ENCODE results near the gene BRWD1.
A peak's percentile ranks its signal among the peaks of the same experiment; 100 is the strongest.

The BRWD1 gene

GRCh38 chr21:39313571-39314142 is at the start of gene BRWD1:
Gene BRWD1, minus strand, starts transcription at chr21:39313632. Its CDS starts 141 bp downstream, at chr21:39313491.
- no peak for DNase-seq (ENCODE audit: extremely low read depth, low read depth)
- TF ChIP-seq, protein P1, sequence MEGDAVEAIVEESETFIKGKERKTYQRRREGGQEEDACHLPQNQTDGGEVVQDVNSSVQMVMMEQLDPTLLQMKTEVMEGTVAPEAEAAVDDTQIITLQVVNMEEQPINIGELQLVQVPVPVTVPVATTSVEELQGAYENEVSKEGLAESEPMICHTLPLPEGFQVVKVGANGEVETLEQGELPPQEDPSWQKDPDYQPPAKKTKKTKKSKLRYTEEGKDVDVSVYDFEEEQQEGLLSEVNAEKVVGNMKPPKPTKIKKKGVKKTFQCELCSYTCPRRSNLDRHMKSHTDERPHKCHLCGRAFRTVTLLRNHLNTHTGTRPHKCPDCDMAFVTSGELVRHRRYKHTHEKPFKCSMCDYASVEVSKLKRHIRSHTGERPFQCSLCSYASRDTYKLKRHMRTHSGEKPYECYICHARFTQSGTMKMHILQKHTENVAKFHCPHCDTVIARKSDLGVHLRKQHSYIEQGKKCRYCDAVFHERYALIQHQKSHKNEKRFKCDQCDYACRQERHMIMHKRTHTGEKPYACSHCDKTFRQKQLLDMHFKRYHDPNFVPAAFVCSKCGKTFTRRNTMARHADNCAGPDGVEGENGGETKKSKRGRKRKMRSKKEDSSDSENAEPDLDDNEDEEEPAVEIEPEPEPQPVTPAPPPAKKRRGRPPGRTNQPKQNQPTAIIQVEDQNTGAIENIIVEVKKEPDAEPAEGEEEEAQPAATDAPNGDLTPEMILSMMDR (IDR thresholded peaks at IDR 0.05; ENCODE audit: low read depth, low read length, missing control alignments): peak; percentile 9
- peak within 1 kb of the TSS; percentile 63 for H3K4me3 ChIP-seq (replicated peaks; ENCODE audit: low read depth, low read length)

DNA sequence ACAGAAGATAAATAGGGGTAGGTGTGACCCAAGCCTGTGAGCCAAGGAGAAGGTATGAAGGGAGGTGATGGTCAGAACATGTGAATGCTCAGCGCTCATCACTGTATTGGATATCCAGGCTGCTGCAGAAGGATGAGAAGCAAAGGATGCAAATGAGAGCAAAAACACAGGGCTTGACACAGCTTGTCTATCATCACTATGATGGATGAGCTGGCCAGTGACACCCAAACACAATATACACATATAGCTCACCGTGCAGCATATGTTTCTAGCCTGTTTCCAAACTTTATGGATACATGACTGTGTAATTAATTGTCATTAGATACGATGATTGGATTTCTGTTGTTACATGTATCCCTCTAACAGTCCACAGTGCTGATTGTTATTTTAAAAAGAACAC is 49.3 kb upstream of the BRWD1 start:
- DNase-seq (ENCODE audit: extremely low read depth, low read depth): no peak
- H3K4me3 ChIP-seq (replicated peaks; ENCODE audit: low read depth, low read length): no peak overlapping the region
- TF ChIP-seq, protein P1 (IDR thresholded peaks at IDR 0.05; ENCODE audit: low read depth, low read length, missing control alignments): no peak

GRCh38 chr21:39359382-39359781 is 46.0 kb upstream of the BRWD1 start:
- no peak for DNase-seq (ENCODE audit: extremely low read depth, low read depth)
- H3K4me3 ChIP-seq (replicated peaks; ENCODE audit: low read depth, low read length): no peak overlapping the region
- TF ChIP-seq, protein P1 (IDR thresholded peaks at IDR 0.05; ENCODE audit: low read depth, low read length, missing control alignments): no peak

- no peak overlapping the region for H3K4me3 ChIP-seq (replicated peaks; ENCODE audit: low read depth, low read length)
- DNase-seq (ENCODE audit: extremely low read depth, low read depth): no peak
- TF ChIP-seq, protein P1 (IDR thresholded peaks at IDR 0.05; ENCODE audit: low read depth, low read length, missing control alignments): no peak
Observed at GRCh38 chr21:39353295-39353694, 39.9 kb upstream of the BRWD1 start.

DNA sequence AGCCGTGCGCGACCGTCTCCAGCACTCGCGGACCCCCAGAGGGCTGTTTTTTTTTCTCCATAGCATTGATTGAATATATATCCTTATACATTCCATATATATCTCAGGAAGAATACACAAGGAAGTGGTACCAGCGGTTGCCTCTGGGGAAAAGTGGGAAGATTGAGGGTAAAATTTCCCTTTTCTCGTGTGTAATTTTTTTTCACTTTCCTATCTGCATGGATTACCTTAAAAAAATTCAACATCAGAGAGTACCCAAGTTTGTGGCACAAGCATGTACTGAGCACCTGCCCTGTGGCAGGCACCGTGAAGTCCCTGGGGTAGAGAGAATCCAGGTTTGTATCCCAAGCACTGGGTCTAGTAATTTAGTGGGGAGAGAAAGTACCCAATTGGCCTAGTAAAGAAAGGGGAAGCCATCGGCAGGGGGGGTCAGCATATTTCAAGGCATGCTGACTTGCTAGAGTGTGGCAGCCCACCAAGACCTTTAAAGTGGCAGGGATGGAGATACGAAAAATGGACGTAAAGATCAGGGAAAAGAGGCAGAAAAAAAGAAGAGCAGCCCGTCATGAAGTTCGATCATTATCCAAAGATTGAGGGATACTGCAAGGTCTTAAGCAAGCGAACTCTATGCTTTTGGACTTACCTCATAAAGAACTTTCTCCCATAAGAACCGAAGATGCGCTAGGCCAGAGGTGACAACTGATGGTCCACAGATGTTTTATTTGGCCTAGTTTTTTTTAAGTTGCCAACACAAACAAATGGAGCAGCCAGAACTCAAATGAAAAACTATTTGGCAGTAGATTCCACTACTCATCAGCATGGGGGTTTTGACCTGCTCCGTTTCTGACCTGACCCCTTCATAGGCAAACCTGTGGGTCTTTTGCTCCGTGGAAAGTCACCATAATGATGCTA is 36.9 kb upstream of the BRWD1 start:
- DNase-seq (ENCODE audit: extremely low read depth, low read depth): no peak
- peak overlapping the region; percentile 49 for H3K4me3 ChIP-seq (replicated peaks; ENCODE audit: low read depth, low read length)
- TF ChIP-seq, protein P1 (IDR thresholded peaks at IDR 0.05; ENCODE audit: low read depth, low read length, missing control alignments): no peak

DNA sequence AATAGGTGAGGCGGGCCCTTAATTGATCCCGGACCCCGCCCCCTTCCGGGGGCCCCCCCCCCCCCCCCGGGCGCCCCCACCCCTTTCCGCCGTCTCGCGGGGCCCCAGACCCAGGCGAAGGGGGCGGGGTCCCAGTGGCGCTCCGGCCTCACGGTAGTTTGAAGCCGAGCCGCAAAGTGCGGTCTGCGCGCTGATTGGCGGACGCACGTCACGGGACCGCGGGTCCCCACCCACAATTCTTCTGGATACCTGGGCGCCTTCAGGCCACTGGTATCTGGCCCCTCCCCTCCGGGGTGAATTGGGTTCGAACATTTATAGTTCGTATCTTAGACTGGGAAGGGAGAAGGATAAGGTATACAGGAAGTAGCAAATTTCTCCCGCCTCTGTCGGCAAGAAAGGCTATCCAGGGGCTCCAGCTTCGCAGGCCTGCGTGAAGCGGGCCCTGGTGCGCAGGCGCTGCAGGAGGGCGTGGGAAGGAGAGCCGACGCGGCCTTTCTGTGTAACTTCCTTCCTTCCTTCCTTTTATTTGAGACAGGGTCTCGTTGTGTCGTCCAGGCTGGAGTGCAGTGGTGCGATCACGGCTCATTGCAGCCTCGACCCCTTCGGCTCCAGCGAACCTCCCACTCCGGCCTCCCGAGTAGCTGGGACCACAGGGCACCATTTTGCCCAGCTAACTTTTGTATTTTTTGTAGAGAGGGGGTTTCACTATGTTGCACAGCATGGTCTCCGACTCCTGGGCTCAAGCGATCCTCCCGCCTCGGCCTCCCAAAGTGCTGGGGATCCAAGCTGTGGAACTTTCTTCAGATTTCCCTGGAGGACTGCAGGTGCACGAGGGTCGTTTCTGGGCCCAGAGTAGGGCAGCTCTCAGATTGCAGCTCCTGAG is 36.0 kb upstream of the BRWD1 start:
- peak; percentile 78 for DNase-seq (ENCODE audit: extremely low read depth, low read depth)
- peak overlapping the region; percentile 49 for H3K4me3 ChIP-seq (replicated peaks; ENCODE audit: low read depth, low read length)
- TF ChIP-seq, protein P1 (IDR thresholded peaks at IDR 0.05; ENCODE audit: low read depth, low read length, missing control alignments): no peak
